Transverse colon (tissue), 4 donors: ENCODE measurements around the gene ERICH3. TPM values are rescaled to one million over a fixed set of nuclear protein-coding genes. Genes with fewer than 3 reads are reported as not detected.

Experiments used
- DNase-seq: peaks from one replicate; pipeline ENCODE4 v3.0.0-alpha.2; 2019
- H3K27ac ChIP-seq, 4 donors: fragments of 200-600 bp; sonication (generic); 2 replicates each; pipeline ENCODE4 v1.5.1; 2016 to 2018; ENCODE audit warnings: inconsistent platforms in 4 of 4
- H3K27me3 ChIP-seq: fragments of 200-600 bp; sonication (generic); 2 replicates; pipeline ENCODE4 v1.5.1; 2017; ENCODE audit warnings: inconsistent platforms
- H3K36me3 ChIP-seq, 4 donors: fragments of 200-600 bp; sonication (generic); 2 replicates each; pipeline ENCODE4 v1.5.1; 2017 to 2019; ENCODE audit warnings: inconsistent platforms in 4 of 4
- H3K4me1 ChIP-seq, 4 donors: fragments of 200-600 bp; sonication (generic); 2 replicates each; pipeline ENCODE4 v1.5.1; 2017 to 2020; ENCODE audit warnings: inconsistent platforms in 4 of 4
- H3K4me3 ChIP-seq, 4 donors: fragments of 200-600 bp; sonication (generic); 1 replicate in 1 of 4; 2 replicates in 3 of 4; pipeline versions ENCODE4 v1.5.1 to v1.6.1; 2017 to 2019; ENCODE audit warnings: inconsistent platforms in 4 of 4
- H3K9me3 ChIP-seq, 2 donors: fragments of 200-600 bp; sonication (generic); 2 replicates each; pipeline ENCODE4 v1.5.1; 2017 to 2019; ENCODE audit warnings: inconsistent platforms in 2 of 2
- EP300 ChIP-seq: sonication (generic); formaldehyde crosslinking; IDR thresholded peaks from one replicate; pipeline ENCODE4 v1.6.1; 2017; ENCODE audit warnings: antibody characterized with exemption, low read depth
- POLR2A ChIP-seq: fragments of 450-650 bp; IDR thresholded peaks from one replicate; pipeline ENCODE4 v1.6.1; 2016; ENCODE audit warnings: antibody characterized with exemption, mild to moderate bottlenecking, moderate library complexity
- POLR2AphosphoS5 ChIP-seq, 3 donors: sonication (generic); formaldehyde crosslinking; IDR thresholded peaks; one replicate each; pipeline ENCODE4 v1.6.1; 2016; ENCODE audit warnings: antibody characterized with exemption in 3 of 3
- WGBS, 2 donors: methylation state at CpG; one replicate each; pipeline ENCODE4 v1.1.5; 2018; ENCODE audit warnings: low coverage in 1 of 2; 5-methylcytosine and 5-hydroxymethylcytosine counted together
- in situ Hi-C, 4 donors: fragments of 200-750 bp; cut with MboI; loops; one replicate each; pipeline versions ENCODE4 v1.15.0 to v1.15.1; 2017; ENCODE audit warnings: low sequenced_read_pairs in 3 of 4, low pct_ligation_motif_present in 1 of 4, low pct_unique_long_range_greater_than_20kb in 1 of 4
- intact Hi-C: fragments of 100-400 bp; cut with DNase I; formaldehyde crosslinking; loops from one replicate; pipeline ENCODE4 v1.15.1; 2023; ENCODE audit warnings: low total_unique reads
- total RNA-seq, 4 donors: library from RNA; depleted of rRNA; stranded (reverse); fragments of >200 nt; gene quantifications; one replicate each; pipeline ENCODE4 v1.1.0, GENCODE V29; 2016
- TF ChIP-seq, protein P1 (sequence below), 5 experiments: fragments of 200-600 bp in 3 of 5; fragments of 450-650 bp in 2 of 5; sonication (generic) in 3 of 5; IDR thresholded peaks; 1 replicate in 2 of 5; 2 replicates in 3 of 5; pipeline ENCODE4 v1.5.1; 2016 to 2017; ENCODE audit warnings: antibody characterized with exemption in 5 of 5, inconsistent platforms in 3 of 5, mild to moderate bottlenecking in 2 of 5, moderate library complexity in 1 of 5

Gene ERICH3
- total RNA-seq, 4 donors from 2014 or later: under 0.01 to 6.4 TPM; not detected in 2

GRCh38 chr1:74654708-74655107, 18.9 kb downstream of the ERICH3 start:
- no peaks in the 10 kb centered on the region for H3K4me1 ChIP-seq
- intact Hi-C loops (no loop called here), in situ Hi-C loops (no loop called here)
- H3K27ac ChIP-seq: no peak overlapping the region
- H3K36me3 ChIP-seq: no peaks in the 10 kb centered on the region
- WGBS, 2 donors: 71 to 79% methylated on average over 1 of the region's 1 CpG
- no peaks in the 10 kb centered on the region for H3K27me3 ChIP-seq
- DNase-seq: no peak
- no peak overlapping the region for H3K4me3 ChIP-seq
- TF ChIP-seq, protein P1, sequence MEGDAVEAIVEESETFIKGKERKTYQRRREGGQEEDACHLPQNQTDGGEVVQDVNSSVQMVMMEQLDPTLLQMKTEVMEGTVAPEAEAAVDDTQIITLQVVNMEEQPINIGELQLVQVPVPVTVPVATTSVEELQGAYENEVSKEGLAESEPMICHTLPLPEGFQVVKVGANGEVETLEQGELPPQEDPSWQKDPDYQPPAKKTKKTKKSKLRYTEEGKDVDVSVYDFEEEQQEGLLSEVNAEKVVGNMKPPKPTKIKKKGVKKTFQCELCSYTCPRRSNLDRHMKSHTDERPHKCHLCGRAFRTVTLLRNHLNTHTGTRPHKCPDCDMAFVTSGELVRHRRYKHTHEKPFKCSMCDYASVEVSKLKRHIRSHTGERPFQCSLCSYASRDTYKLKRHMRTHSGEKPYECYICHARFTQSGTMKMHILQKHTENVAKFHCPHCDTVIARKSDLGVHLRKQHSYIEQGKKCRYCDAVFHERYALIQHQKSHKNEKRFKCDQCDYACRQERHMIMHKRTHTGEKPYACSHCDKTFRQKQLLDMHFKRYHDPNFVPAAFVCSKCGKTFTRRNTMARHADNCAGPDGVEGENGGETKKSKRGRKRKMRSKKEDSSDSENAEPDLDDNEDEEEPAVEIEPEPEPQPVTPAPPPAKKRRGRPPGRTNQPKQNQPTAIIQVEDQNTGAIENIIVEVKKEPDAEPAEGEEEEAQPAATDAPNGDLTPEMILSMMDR (IDR thresholded peaks at IDR 0.05): no peak
- TF ChIP-seq POLR2AphosphoS5 (IDR thresholded peaks at IDR 0.05) (no peak), EP300 (no peak), POLR2A (no peak)
- H3K9me3 ChIP-seq: no peaks in the 10 kb centered on the region

GRCh38 chr1:74652711-74653139, 20.9 kb downstream of the ERICH3 start:
- Histone ChIP-seq H3K27ac (no peak overlapping the region), H3K27me3 (no peaks in the 10 kb centered on the region), H3K9me3 (no peaks in the 10 kb centered on the region), H3K4me1 (no peaks in the 10 kb centered on the region), H3K36me3 (no peaks in the 10 kb centered on the region), H3K4me3 (no peak overlapping the region)
- TF ChIP-seq, protein P1 (IDR thresholded peaks at IDR 0.05): no peak
- no peak for TF ChIP-seq EP300
- in situ Hi-C loops: no loop called here
- DNase-seq: no peak
- intact Hi-C loops: no loop called here
- 45 to 48% methylated on average over 6 to 7 of the region's 7 CpGs for WGBS, 2 donors

- in situ Hi-C loops: no loop called here
- DNase-seq: no peak
- TF ChIP-seq EP300 (no peak), POLR2A (no peak), POLR2AphosphoS5 (IDR thresholded peaks at IDR 0.05) (no peak)
- TF ChIP-seq, protein P1 (IDR thresholded peaks at IDR 0.05): no peak
- Histone ChIP-seq H3K9me3 (no peaks in the 10 kb centered on the region), H3K27ac (no peak overlapping the region), H3K27me3 (no peaks in the 10 kb centered on the region), H3K4me1 (no peaks in the 10 kb centered on the region), H3K36me3 (no peaks in the 10 kb centered on the region), H3K4me3 (no peak overlapping the region)
- WGBS, 2 donors: 73 to 90% methylated on average over 4 of the region's 4 CpGs
- intact Hi-C loops: no loop called here
Observed at GRCh38 chr1:74650561-74650960, 23.0 kb downstream of the ERICH3 start.

- Histone ChIP-seq H3K36me3 (no peaks in the 10 kb centered on the region), H3K27ac (no peak overlapping the region), H3K9me3 (no peaks in the 10 kb centered on the region), H3K4me3 (no peak overlapping the region), H3K27me3 (no peaks in the 10 kb centered on the region), H3K4me1 (no peaks in the 10 kb centered on the region)
- intact Hi-C loops (no loop called here), in situ Hi-C loops (no loop called here)
- no peak for DNase-seq
- TF ChIP-seq POLR2AphosphoS5 (IDR thresholded peaks at IDR 0.05) (no peak), POLR2A (no peak)
- TF ChIP-seq, protein P1 (IDR thresholded peaks at IDR 0.05): no peak
Observed at GRCh38 chr1:74641876-74642275, 31.7 kb downstream of the ERICH3 start.
